ENCODE data around the gene TPP2. TPM values are rescaled to one million over a fixed set of nuclear protein-coding genes. Genes with fewer than 3 reads are reported as not detected.

Gene TPP2
- total RNA-seq, 1 donor: 156 TPM

DNA sequence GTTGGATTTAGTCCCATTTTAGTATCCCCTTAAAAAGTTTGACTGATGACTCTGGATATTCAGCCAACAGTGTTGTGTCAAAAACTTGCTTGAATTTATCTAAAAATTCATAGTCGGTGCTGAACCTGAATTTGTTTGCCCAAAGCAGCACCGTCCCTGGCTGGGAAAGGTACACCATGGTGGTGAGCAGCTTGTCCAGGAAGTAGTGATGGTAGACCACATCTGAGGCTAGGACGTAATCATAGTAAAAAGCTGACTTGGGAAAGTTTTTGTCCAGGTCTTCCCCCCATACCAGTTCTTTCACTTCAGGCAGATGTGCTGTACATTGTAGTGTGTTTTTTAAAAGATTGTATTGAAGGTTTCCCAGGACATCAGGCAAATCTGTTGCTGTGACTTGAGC is 89.2 kb downstream of the TPP2 start:
- Histone ChIP-seq H3K4me3 (ENCODE audit: low read length) (no peak overlapping the region), H3K4me1 (ENCODE audit: insufficient read depth, low read length) (peaks cover 5% of the 10 kb centered on the region), H3K27me3 (ENCODE audit: insufficient read depth, low read length) (no peaks in the 10 kb centered on the region), H3K9me3 (ENCODE audit: low read depth, low read length) (no peaks in the 10 kb centered on the region)

DNA sequence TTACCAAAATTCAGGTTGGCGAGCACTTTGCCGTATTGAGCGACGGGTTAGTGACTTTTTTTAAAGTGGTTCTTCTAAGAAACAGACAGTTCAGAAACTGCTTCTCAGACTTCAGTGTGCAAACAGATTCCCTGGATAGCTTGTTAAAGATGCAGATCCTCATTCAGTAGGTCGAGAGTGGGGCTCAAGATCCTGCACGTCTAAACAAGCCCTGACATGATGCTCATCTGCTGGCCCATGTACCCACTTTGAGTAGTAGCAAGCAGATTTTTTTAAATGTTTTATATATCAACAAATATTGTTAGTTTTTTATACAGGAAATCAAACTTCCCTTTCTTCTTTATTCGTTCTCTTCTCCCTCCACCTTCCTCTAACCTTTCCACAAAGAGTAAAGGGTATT is 90.7 kb downstream of the TPP2 start:
- Histone ChIP-seq H3K27me3 (ENCODE audit: insufficient read depth, low read length) (peaks cover 2% of the 10 kb centered on the region), H3K9me3 (ENCODE audit: low read depth, low read length) (no peaks in the 10 kb centered on the region), H3K4me3 (ENCODE audit: low read length) (no peak overlapping the region), H3K4me1 (ENCODE audit: insufficient read depth, low read length) (no peaks in the 10 kb centered on the region)

DNA sequence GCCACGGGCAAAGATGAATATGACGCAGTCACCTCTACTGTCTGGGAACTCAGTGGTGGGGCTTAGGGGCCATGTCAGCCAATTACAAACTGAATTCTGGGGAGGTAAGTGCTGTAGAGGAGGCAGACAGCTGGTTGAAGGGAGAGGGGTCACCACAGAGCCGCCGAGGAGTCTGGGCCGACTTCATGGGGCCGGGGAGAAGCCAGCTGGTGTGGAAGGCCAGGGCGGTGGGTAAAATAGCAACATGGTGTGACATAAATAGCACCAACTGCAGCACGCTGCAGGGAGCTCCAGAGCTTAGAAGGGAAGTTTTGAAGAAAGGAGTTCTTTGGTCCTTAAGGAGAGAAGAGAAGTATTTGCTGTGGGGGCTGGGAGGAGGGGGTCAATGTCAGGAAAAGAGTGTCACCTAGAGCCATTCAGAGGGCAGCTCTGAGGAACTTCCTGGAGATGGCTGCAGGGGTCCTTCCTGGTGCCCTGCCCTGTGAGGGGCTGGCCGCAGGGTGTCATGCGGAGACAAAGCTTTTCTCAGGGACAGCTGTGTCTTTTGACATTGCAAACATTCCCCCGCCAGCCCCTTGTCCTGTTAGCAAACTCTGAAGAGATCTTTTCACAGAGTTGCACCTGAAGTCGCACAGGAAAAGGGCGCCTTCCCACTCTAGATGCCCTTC is 91.7 kb downstream of the TPP2 start:
- Histone ChIP-seq H3K27me3 (ENCODE audit: insufficient read depth, low read length) (peaks cover 5% of the 10 kb centered on the region), H3K9me3 (ENCODE audit: low read depth, low read length) (no peaks in the 10 kb centered on the region), H3K4me3 (ENCODE audit: low read length) (no peak overlapping the region), H3K4me1 (ENCODE audit: insufficient read depth, low read length) (no peaks in the 10 kb centered on the region)

GRCh38 chr13:102690883-102691282 is 94.1 kb downstream of the TPP2 start:
- Histone ChIP-seq H3K4me3 (ENCODE audit: low read length) (no peak overlapping the region), H3K4me1 (ENCODE audit: insufficient read depth, low read length) (no peaks in the 10 kb centered on the region), H3K9me3 (ENCODE audit: low read depth, low read length) (no peaks in the 10 kb centered on the region), H3K27me3 (ENCODE audit: insufficient read depth, low read length) (peaks cover 8% of the 10 kb centered on the region)

DNA sequence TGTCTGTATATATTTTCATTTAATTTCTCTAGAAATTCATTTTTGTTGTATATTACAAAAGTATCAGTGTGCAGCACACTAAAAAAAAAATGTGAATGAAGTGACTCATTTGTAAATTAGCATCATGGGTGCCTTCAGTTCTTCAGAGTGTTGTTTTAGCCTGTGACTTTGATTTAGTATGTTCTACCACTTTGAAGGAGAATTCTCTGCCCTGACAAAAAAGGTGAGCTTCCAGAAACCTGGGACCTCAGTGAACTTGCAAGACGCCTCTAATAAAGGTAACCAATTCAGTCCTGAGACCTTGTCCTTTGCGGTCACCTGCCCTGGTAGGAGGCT is 95.7 kb downstream of the TPP2 start:
- H3K27me3 ChIP-seq (ENCODE audit: insufficient read depth, low read length): peaks cover 8% of the 10 kb centered on the region
- H3K4me1 ChIP-seq (ENCODE audit: insufficient read depth, low read length): no peaks in the 10 kb centered on the region
- no peak overlapping the region for H3K4me3 ChIP-seq (ENCODE audit: low read length)
- no peaks in the 10 kb centered on the region for H3K9me3 ChIP-seq (ENCODE audit: low read depth, low read length)

GRCh38 chr13:102693250-102693649 is 96.5 kb downstream of the TPP2 start:
- Histone ChIP-seq H3K4me3 (ENCODE audit: low read length) (no peak overlapping the region), H3K9me3 (ENCODE audit: low read depth, low read length) (no peaks in the 10 kb centered on the region), H3K27me3 (ENCODE audit: insufficient read depth, low read length) (peaks cover 8% of the 10 kb centered on the region), H3K4me1 (ENCODE audit: insufficient read depth, low read length) (no peaks in the 10 kb centered on the region)

DNA sequence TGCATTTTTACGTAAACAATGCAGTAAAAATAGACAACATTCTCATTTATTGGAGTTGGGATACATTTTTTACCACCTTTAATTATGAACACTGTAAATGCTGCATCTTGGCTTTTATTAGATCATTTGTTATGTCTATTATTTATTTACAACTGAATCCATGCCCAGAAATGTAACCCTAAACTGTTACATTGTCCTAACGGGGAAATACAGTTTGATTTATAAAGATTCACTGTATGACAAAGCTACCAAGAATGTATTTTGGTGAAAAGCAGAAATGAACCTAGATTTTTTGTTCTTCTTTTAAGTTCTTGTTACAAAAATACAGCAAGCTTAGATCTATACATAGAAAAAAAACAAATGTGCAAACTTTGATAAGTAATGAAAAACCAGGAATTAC is 97.0 kb downstream of the TPP2 start:
- no peaks in the 10 kb centered on the region for H3K4me1 ChIP-seq (ENCODE audit: insufficient read depth, low read length)
- no peaks in the 10 kb centered on the region for H3K9me3 ChIP-seq (ENCODE audit: low read depth, low read length)
- H3K27me3 ChIP-seq (ENCODE audit: insufficient read depth, low read length): peaks cover 8% of the 10 kb centered on the region
- no peak overlapping the region for H3K4me3 ChIP-seq (ENCODE audit: low read length)

DNA sequence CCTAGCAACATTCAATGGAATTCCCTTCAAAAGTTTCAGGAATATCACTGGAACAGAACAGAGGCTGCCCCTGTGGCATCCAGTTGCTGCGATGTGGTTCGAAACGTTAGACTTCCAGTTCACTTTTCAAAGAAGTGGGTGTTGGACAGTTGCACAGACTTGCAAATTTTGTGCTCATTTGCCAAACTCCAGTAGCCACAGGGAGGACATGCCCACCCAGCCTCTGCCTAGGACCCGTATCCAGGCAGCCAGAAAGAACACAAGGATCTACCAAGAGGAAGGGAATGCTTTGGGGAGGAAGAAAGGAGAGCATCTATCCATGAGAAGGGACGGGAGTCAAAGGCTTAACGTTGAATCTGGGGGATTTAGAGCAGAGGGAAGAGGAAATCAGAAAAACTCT is 98.2 kb downstream of the TPP2 start, which contains the start of gene METTL21C:
TSS of gene METTL21C (minus strand) at position 108 of the 400 bp plus-strand sequence. CDS start 546 bp downstream, outside the sequence.
- H3K27me3 ChIP-seq (ENCODE audit: insufficient read depth, low read length): peaks cover 8% of the 10 kb centered on the region
- H3K4me3 ChIP-seq (ENCODE audit: low read length): no peak within 1 kb of the TSS
- H3K9me3 ChIP-seq (ENCODE audit: low read depth, low read length): no peaks in the 10 kb centered on the region
- no peaks in the 10 kb centered on the region for H3K4me1 ChIP-seq (ENCODE audit: insufficient read depth, low read length)

DNA sequence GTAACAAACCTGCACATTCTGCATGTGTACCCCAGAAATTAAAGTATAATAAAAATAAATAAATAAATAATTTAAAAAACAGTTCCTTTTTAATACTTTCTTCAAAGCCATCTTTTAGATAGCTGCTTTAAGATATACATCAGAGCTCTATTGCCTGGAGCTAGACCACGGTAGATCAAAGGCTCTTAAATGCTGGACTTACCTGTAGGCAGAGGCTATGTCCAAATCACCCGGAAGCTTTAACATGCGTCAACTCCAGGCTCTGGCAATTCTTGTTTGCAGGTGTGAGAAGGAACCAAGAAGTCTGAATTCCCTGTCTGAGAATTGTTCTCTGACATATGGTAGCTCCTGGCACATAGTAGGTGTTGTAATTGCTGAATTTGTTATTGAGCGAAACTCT is 99.7 kb downstream of the TPP2 start:
- Histone ChIP-seq H3K27me3 (ENCODE audit: insufficient read depth, low read length) (peaks cover 8% of the 10 kb centered on the region), H3K9me3 (ENCODE audit: low read depth, low read length) (no peaks in the 10 kb centered on the region), H3K4me1 (ENCODE audit: insufficient read depth, low read length) (no peaks in the 10 kb centered on the region), H3K4me3 (ENCODE audit: low read length) (no peak overlapping the region)

- H3K9me3 ChIP-seq (ENCODE audit: low read depth, low read length): no peaks in the 10 kb centered on the region
- peaks cover 8% of the 10 kb centered on the region for H3K27me3 ChIP-seq (ENCODE audit: insufficient read depth, low read length)
- no peaks in the 10 kb centered on the region for H3K4me1 ChIP-seq (ENCODE audit: insufficient read depth, low read length)
- no peak overlapping the region for H3K4me3 ChIP-seq (ENCODE audit: low read length)
Measured at GRCh38 chr13:102697264-102697663, 100.5 kb downstream of the TPP2 start.

DNA sequence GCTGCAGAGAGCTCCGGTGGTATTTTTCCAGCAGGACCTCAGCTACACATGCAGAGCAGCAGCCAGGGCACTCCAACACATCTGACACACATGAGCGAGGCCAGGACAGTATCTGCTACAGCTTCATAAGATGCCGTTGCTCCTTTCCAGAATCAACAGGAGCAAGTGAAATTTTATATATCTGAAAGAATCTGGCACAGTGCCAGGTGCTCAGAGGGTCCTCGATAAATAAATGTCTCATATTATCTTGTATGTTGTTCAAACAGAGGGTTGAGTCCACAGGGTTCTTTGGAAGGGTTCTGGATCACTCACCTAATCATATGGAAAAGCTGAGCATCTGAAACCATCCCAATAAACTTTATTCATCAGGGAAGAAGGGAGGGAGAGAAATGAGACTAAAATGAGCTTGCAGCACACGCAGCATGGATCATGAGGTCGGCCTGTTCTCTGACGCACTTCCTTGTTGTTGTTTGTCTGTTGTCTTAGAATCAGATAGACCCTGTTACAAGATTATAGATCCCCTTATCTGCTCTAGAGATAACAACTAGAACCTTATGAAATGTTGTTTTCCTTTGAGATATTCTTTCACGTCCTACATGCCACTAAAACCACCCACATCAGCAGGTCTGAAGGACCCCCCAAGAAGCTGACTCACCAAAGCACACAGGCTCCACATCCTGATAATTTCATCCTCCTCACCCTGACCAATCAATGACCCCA is 101.3 kb downstream of the TPP2 start:
- H3K9me3 ChIP-seq (ENCODE audit: low read depth, low read length): no peaks in the 10 kb centered on the region
- no peak overlapping the region for H3K4me3 ChIP-seq (ENCODE audit: low read length)
- peaks cover 3% of the 10 kb centered on the region for H3K27me3 ChIP-seq (ENCODE audit: insufficient read depth, low read length)
- no peaks in the 10 kb centered on the region for H3K4me1 ChIP-seq (ENCODE audit: insufficient read depth, low read length)

- Histone ChIP-seq H3K4me3 (ENCODE audit: low read length) (no peak overlapping the region), H3K4me1 (ENCODE audit: insufficient read depth, low read length) (no peaks in the 10 kb centered on the region), H3K9me3 (ENCODE audit: low read depth, low read length) (no peaks in the 10 kb centered on the region), H3K27me3 (ENCODE audit: insufficient read depth, low read length) (peaks cover 3% of the 10 kb centered on the region)
Measured at GRCh38 chr13:102698649-102698980, 101.8 kb downstream of the TPP2 start.

DNA sequence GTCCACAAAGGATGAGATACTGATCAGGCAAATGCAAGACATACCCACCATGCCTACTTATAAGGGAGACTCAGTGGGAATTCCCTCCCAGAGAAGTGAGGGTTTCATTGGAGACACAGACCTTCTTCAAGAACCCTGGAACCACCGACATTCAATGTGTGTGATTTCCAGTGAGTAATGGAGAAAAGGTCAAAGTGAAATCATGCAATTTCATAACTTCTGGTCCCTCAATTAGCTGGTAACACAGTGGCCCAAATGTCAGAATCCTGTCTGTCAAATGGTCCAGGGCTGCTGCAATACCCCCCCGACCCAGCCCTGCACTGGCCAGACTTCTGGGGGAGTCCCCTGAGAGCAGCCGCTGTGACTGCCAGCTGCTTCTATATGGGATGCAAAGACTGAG is 102.7 kb downstream of the TPP2 start:
- Histone ChIP-seq H3K9me3 (ENCODE audit: low read depth, low read length) (no peaks in the 10 kb centered on the region), H3K4me1 (ENCODE audit: insufficient read depth, low read length) (no peaks in the 10 kb centered on the region), H3K27me3 (ENCODE audit: insufficient read depth, low read length) (peaks cover 3% of the 10 kb centered on the region), H3K4me3 (ENCODE audit: low read length) (no peak overlapping the region)

DNA sequence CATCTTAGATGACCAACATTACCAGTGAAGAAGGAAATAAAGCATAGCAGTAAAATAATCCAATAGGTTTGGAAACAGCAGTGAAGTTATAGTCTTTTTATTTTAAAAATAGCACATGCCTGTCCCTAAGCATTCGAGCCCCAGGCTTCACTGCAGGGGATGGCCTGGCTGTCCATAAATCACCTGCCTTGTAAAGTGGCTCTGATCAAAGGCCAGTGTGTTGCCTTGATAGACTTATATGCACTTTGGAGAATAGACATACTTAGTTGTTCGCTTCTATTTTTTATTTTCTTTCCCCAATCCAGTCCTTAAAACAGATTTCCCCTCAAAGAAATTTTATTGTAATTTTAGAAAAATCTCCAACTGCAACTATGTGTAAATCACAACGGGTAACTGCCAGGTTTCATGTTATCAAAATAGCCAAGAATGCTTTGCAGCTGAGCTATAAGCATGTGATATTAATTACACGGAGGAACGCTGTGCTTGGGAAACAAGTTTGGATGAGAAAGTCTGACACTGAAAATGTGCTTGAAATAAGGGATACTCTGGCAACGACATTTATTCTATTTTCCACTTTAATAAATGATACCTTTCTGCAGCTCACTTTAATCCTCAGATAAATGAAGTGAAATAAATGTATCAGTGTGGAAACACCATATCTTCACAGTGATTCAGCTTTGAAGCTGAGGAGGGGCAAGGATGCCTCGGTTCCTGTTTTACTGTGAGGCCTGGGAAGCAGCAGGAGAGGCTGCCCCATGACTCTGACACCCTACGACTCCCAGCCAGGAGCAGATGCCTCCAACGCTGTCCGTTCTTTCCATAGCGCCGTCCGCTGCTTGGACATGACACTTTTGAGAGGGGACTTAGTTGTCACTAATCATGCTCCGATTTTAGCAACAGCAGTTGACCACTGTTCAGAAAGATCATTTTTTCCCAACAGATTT is 103.6 kb downstream of the TPP2 start:
- Histone ChIP-seq H3K9me3 (ENCODE audit: low read depth, low read length) (no peaks in the 10 kb centered on the region), H3K27me3 (ENCODE audit: insufficient read depth, low read length) (no peaks in the 10 kb centered on the region), H3K4me1 (ENCODE audit: insufficient read depth, low read length) (no peaks in the 10 kb centered on the region), H3K4me3 (ENCODE audit: low read length) (no peak overlapping the region)

- Histone ChIP-seq H3K27me3 (ENCODE audit: insufficient read depth, low read length) (no peaks in the 10 kb centered on the region), H3K4me1 (ENCODE audit: insufficient read depth, low read length) (no peaks in the 10 kb centered on the region), H3K9me3 (ENCODE audit: low read depth, low read length) (no peaks in the 10 kb centered on the region), H3K4me3 (ENCODE audit: low read length) (no peak overlapping the region)
Measured at GRCh38 chr13:102701331-102701730, 104.5 kb downstream of the TPP2 start.
